GM19043 (cell line): ENCODE data around the gene MARVELD1.

Experiments
- ATAC-seq: cut with Tn5 transposase; IDR thresholded peaks from one replicate; pipeline ENCODE4 v1.9.1; 2021; ENCODE audit warnings: low read depth; ENCODE audit not compliant: unreplicated experiment

The MARVELD1 gene

DNA sequence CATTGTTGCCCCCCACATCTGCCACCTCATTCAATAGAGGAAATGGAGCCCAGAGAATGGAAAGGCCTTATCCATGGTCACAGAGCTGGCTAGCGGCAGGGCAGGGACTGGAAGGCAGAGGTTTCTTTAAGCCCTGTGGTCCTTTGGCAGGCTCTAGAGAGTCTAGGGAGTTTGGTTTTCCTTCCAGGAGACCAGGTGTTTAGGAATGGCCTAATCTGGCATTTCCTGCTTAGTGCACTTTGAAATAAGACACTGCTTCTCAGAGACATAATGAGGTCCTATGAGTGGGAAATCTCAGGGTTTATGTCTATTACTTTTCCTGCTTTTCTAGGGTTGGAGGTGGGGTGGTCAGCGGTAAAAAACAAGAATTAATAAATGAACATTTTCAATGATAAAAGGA, 6.1 kb downstream of the MARVELD1 start:
- no peak for ATAC-seq

DNA sequence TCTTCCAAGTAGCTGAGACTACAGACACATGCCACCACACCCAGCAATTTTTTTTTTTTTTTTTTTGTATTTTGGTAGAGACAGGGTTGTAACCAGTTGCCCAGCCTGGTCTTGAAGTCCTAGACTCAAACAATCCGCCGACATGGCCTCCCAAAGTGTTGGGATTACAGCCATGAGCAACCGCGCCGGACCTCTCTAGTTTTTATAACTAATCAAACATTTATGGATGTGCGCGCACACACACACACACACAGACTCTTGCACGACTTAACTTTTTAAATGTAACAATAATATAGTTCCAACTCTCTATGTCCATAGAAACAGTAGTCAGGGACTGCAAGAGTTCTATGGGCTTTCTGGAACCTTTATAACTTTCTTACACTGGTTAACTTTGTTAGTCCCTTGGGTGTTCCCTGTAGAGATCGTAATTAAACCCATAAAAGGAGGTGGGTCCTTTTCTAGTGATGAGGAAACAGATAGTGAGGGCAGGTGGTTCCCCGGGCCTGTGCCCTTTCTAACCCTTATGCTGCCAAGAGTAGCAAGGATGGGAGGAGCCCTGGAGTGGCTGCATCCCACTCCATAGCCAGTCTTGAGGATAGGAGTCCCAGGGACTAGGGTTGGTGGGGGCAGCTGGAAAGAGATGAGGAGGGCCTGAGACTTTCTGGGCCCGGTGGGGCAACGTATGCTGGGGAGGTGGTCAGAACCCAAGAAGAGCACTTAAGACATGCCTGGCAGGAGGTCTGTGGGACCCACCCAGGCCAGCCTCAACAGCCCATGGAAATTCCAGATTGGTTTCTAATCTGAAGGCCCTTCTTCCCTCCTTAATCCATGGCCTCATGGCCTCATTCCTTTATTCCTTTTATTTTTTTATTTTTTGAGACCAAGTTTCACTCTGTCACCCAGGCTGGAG, 8.6 kb downstream of the MARVELD1 start:
- ATAC-seq: no peak

DNA sequence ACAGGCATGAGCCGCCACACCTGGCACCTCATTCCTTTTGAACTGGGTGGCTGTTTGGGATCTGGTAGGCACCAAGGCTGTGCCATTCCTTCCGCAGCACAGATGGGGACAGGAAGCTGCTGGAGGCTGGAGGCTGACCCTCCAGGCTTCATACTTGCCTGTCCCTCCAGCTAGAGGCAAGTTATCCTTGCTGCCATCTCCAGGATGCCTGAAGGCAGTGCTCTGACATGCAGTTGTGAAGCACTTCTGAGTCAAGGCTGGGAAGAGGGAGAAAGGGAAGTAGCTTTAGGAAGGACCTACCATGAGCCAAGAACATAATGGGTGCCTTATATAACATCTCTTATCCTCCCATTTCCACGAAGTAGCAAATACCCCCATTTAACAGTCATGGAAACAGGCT, 9.5 kb downstream of the MARVELD1 start:
- no peak for ATAC-seq

DNA sequence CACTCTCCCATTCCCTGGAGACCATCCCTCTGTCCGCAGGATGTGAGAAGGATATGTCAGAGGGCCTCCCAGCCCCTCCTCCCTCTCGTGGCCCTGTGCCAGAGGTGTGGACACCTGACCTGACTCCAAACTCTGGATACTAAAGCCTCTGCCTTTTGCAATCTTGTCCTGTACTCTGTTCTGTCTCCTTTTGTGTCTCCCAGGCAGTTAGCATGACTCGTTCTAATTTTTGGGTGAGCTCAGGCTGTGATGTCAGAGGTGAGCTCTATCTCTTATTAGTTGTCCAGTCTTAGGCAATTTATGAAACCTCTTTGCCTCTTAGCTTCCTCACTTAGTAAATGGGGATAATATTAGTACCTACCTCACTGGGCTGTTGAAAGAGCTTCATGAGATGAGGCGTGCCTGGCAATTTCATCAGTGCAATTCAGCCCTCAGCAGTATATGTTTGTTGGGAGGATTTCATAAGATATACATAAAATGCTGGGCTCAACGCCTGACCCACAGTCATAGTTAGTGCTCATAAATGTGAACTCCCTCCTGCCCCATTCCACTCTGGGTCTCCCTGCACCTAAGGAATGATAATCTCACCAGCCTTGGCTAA, 10.9 kb downstream of the MARVELD1 start:
- ATAC-seq: no peak

DNA sequence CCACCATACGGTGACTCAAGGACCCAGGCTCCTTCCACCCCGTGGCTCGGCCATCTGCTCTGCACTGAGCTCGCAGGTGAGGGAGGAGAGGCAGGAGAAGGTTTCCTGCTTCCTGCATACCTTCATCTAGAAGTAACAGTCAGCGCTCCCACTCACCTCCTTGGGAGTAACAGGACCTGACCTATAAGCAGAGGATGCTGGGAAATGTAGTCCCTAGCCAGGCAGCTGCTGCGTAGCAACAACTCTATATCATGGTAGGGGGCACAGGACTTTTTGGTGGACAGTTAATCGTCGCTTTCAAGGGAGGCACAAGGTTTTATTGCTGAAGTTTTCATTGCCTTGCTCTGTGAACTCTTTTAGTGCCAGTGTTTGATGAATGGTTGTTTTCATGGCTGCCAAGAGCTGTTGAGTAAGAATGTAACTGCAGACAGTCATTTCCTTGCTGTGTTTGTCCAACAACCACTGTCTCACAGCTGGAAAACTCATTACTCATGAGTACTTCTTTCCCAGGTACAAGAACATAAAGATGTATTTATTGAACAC, 13.2 kb downstream of the MARVELD1 start:
- ATAC-seq: no peak

DNA sequence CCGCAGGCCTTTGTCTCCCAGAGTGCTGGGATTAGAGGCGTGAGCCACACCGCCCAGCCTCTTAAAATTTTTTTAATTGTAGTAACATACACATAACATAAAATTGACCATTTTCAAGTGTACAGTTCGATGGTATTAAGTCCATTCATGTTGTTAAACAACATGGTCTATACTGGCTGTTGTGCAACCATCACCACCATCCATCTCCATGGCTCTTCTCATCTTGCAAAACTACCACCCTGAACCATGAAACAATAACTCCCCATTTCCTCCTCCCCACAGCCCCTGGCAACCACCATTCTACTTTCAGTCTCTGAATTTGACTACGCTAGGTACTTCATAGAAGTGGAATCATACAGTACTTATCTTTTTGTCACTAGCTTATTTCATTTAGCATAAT, 15.5 kb downstream of the MARVELD1 start:
- ATAC-seq: no peak

DNA sequence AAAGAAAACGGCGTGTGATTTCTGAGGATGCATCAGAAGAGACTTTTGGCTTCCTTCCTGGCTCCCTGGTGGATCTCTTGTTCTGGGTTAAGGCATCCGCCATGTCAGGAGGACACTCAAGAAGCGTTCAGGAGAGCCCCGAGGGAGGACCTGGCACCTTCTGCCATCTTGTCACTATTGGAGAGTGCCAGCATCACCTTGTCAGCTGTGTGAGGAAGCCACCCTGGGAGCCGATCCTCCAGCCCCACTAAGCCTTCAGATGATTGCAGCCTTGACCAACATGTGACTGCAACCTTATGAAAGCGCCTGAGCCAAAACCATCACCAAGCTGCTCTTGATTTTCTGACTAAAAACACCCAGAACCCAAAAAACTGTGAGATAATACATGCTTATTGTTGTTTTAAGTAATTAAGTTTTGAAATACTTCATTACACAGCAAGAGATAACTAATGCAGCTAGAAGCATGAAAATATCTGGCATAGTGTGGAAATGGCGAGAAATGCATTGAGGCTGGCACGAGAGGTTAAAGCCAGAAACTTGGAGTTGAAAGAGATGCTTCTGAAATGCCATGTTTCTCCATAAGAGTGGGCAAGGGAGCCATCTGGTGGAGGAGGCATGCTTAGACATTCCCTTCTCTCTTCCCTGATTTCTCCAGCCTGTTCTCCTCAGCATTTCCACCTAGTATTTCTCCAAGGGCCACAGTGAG, 18.0 kb downstream of the MARVELD1 start:
- no peak for ATAC-seq

DNA sequence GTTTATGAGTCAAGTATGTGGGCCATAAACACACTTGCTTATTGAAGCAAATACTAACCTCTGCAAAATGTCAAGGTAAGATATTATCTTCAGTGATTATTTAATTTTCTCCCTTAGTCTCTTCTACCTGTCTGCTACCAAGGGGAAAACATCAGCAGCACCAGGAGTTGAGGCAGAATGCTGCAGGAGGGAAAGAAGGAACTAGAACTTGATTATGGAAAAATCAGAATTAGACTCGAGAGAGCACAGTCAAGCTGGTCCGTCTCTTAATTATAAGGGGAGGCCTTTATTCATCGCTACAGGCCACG, 18.5 kb downstream of the MARVELD1 start:
- no peak for ATAC-seq

DNA sequence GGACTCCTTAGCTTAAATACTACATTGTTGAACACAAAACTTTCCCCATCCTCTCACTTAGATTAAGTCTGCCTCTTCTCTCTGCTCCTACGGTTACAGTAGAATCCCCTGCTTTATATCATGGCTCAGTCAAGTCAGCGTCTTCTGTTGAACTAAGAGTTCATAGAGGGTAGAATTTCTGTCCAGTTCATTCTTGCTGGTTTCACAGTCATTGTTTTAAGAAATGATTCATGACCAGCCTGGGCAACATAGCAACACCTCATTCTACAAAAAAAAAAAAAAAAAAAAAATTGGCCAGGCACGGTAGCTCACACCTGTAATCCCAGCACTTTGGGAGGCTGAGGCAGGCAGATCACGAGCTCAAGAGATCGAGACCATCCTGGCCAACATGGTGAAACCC, 19.7 kb downstream of the MARVELD1 start:
- ATAC-seq: no peak

DNA sequence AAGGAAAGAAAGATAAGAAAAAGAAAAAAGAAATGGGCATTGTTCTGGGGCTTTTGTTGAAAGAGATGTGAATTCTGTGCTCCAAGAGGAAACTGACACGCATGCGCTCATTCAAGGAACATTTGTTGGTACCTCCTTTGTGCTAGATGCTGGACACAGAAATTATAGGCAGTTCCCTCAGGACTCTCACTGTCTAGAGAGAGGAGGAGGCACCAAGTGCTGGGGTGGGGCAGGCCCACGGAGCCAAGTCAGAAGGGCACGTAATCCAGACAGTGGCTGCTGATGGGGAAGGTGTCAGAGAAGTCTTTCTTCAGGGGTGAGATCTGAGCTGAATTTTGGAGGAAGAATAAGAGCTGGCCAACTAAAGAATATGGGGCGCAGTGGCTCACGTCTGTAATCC, 20.5 kb downstream of the MARVELD1 start:
- no peak for ATAC-seq

DNA sequence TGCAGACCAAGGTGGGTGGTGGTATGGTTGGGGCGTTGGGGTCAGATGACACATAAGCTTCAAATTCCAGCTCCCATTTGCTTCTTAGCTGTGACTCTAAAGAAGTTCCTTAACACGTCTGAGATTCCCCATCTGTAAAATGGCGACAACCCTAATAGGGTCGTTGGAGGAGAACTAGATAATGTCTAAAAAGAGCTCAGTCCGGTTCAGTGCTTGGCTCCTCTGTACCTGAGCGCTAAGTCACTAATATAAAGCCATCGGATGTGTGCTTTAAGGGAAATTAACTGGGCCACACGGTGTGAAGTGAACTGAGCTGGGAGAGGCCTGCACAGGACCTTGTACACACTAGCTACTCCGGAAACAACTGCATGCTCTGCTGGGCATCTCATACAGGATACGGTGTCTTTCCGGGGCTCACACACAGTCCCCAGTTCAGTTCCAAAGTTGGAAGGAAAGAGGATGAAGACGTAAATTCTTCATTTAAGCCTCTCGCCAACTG, 22.9 kb downstream of the MARVELD1 start:
- peak; percentile 20 for ATAC-seq

DNA sequence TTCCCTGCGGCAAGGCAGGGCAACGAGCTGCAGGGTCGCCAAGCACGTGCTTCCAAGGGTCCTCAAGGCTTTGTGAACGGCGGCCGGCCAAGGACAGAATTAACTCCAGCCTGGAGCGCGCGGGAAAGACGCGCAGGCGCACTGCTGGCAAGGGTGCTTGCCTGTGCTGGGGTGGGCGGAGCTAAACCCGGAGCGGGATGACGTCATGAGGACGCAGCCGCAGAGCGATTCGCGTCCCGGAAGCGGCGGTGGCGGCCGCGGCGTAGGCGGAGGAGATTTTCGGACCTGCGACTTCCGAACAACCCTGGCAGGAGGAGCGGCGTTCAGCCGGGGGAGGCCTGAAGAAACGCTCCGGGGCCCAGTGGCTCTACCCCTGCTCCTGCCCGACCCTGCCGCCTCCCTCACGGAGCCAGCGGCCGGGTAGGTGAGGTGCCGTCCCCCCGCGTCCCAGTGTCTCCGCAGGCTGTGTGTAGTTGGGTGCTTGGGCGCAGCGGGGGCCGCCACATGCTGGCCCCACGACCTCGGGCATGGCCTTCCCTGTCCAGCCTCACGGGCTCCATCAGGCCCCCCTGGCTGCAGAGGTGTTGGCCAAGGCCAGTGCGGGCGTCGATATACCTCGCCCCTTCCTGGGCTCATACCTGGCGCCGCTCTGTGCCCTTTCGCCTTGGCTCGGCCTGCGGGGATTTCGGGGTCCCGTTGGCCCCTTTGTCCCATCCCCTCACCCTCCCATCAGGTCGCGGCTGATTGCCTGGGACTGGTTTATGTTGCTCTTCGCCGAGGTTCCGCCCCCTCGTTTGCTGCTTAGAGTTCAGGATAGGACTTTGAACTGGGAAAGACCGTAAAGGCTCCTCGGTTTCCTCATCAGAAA, 23.6 kb downstream of the MARVELD1 start, which contains the start of gene ZFYVE27:
Gene ZFYVE27, plus strand, starts transcription at position 227 of the 868 bp plus-strand sequence. CDS start 1,350 bp downstream, outside the sequence.
- ATAC-seq: peak; percentile 82

DNA sequence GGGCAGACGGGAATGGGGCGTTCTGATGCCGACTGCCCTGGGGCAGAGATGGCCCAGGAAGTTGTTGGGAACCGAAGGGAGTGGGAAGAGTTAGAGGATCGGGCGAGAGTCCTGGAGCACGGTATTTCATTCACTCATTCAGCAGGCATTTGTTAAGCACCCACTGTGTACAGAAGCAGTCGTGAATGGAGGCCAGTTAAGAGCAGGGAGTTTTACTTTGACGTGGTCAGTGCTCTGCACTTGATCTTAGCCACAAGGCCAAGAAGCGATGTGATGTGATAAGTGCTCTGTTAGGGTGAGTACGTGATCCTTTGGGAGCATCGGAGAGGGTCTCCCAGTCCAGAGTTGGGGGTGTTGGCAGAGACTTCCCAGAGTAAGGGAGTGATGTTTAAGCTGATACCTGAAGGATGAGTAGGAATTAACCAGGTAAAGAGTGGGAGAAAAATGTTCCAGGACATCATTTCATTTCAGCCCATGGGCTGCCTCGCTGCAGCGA, 24.3 kb downstream of the MARVELD1 start:
- no peak for ATAC-seq

DNA sequence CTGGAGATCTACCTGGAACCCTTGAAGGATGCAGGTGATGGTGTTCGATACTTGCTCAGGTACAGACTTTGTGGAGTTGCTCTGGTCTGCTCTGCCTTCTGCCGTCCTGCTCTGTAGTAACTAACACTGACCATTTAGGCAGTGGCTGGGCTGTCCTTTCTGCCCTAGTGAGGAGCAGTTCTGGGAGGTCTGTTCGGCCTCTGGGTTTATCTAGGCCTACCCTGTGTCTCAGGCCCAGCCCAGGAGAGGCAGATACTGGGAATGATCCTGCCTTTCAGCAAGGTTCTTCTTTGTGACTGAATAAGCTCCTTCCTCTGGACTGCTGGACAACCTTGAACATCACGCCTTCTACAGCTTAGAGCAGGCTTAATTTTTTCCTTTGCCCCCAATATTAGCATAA, 25.1 kb downstream of the MARVELD1 start:
- no peak for ATAC-seq

DNA sequence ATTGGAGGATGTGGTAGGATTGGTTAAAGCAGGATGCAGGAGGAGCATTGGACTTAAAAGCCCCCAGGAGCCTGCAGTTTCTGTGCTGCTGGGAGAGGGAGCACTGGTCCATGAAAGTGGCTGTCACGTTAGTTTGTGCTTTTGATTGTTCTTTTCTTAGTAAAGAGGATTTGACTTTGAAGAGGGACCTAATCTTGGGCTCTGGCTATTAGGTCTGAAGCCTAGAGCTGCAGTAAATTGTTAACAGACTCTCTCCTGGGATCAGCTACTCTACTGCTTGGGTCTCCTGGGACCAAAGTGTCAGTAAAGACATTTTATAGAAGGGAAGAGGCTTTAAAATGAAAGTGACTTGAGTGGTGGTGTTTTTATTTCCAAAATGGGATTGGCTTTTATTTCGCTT, 27.1 kb downstream of the MARVELD1 start:
- no peak for ATAC-seq

DNA sequence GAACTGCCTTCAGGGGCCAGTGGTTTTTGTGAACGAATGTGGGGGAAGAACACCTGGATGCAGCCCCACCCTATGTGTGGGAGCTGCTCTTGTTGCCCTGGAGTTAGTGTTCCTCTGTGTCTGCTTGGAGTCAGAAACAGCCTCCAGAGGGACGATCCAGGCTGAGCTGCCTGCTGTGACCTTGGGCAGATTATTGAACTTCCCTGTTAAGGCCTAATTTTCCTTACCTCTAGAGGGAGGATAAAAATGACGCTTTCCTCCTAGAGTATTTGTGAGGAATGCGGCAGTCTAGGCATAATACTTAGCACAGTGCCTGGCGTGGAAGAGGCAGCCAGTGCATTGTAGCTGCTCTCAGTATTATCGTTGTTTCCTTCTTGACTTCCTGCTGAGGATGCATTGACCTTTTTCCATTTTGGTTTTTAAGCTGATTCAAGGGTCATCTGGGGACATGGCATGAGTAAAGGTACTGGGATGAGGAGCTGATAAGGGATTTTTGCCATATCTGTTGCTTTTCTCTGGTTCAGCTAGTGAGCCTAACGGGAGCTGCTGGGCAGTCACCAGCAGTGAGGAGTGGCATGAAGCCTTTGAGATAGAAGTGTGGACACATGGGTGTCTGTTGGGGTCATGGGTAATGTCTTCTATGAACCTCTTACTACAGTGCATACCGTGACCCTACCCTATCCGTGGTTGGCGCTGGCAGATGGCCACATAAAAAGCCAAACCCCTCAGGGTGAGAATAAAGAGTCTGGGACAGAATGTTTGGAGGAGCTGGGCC, 29.8 kb downstream of the MARVELD1 start:
- ATAC-seq: no peak

DNA sequence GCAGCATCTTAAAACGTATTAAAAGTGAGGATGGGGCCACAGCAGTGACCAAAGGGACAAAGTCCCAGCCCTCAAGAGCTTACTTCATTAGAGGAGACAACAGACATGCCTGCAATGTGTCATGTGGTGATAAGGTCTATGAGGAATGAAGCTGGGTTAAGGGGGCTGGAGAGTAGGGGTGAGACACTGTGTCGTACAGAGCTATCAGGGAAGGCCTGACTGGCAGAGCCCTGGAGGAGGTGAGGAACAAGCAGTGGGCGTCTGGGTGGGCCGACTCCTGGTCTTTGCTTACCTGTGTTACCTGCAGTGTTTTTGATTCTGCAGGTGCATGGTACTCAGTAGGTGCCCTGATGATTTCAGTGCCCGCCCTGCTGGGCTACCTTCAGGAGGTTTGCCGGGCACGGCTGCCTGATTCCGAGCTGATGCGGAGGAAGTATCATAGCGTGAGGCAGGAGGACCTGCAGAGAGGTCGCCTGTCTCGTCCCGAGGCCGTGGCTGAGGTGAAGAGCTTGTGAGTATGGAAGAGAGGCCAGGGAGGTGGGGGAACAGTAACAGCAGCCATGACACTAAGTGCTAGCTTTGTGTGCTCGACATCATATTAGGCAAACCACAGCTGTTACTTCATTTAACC, 31.0 kb downstream of the MARVELD1 start:
- no peak for ATAC-seq

DNA sequence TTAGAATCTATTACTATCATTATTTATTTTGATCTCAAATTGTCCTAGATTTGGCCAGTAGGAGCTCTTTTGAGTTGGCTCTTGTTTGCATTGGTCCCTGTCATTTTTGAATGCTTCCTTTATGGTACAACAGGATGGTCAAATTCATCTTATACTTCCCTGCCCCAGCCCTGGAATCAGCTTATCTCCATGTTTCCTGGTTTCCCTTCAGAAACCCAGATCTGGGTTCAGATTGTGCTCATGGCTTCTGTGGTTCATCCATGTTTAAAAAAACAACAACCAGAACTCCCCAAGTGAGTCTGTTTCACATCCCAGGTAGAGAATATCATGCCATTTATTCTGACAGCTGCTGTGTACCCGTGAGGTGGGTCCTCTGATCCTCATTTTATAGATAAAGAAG, 34.0 kb downstream of the MARVELD1 start:
- ATAC-seq: no peak

DNA sequence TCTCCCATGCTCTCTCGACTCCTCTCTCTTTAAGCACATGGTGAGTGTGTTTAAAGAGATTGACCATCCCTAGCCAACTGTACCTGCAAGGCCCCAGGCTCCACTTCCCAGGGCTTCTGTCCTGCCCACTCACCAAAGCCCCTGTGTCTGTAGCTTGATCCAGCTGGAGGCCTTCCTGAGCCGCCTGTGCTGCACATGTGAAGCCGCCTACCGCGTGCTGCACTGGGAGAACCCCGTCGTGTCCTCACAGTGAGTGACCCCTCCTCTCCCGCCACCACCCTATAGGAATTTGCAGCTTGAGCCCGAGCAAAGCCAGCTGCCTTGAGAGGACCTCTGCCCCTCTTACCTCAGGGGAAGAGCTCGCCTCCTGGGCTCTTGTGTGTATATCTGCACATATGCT, 34.6 kb downstream of the MARVELD1 start:
- ATAC-seq: no peak
